Aorta (tissue), 5 donors: ENCODE results near the gene CREB5. TPM values are rescaled to one million over a fixed set of nuclear protein-coding genes. Genes with fewer than 3 reads are reported as not detected.
"Not testable (repeated sequence)": the region's sequence is repeated elsewhere in the genome, so short reads cannot be mapped to it uniquely, and the experiment has no call there.

Source experiments
- ATAC-seq: fragments of 200-7000 bp; cut with Tn5 transposase; one replicate; pipeline ENCODE4 v1.9.1; 2022; ENCODE audit warnings: moderate library complexity; ENCODE audit not compliant: low FRiP score
- DNase-seq, 2 donors: peaks; one replicate each; pipeline ENCODE4 v3.0.0-alpha.2; 2020
- H3K27ac ChIP-seq, 2 donors: one replicate each; pipeline ENCODE4 v1.5.1; 2013; ENCODE audit warnings: low read length in 2 of 2, mild to moderate bottlenecking in 2 of 2, moderate library complexity in 2 of 2, control low read depth in 1 of 2, inconsistent platforms in 1 of 2, low read depth in 1 of 2
- H3K27me3 ChIP-seq, 2 donors: one replicate each; pipeline ENCODE4 v1.6.1; 2013; ENCODE audit warnings: control low read depth in 1 of 2, low read length in 1 of 2, mild to moderate bottlenecking in 1 of 2, moderate library complexity in 1 of 2; ENCODE audit not compliant: insufficient read depth in 2 of 2, control insufficient read depth in 1 of 2
- H3K36me3 ChIP-seq, 2 donors: one replicate each; pipeline ENCODE4 v1.6.1; 2013; ENCODE audit warnings: control low read depth in 1 of 2, low read length in 1 of 2, mild to moderate bottlenecking in 1 of 2; ENCODE audit not compliant: insufficient read depth in 2 of 2, control insufficient read depth in 1 of 2
- H3K4me1 ChIP-seq, 2 donors: one replicate each; pipeline ENCODE4 v1.6.1; 2013; ENCODE audit warnings: low read length in 2 of 2, control low read depth in 1 of 2, mild to moderate bottlenecking in 1 of 2, moderate library complexity in 1 of 2; ENCODE audit not compliant: insufficient read depth in 2 of 2, control insufficient read depth in 1 of 2
- H3K4me3 ChIP-seq, 2 donors: one replicate each; pipeline ENCODE4 v1.5.1; 2013; ENCODE audit warnings: low read length in 2 of 2, control low read depth in 1 of 2, mild to moderate bottlenecking in 1 of 2
- H3K9me3 ChIP-seq: one replicate; pipeline ENCODE4 v1.6.1; 2013; ENCODE audit warnings: mild to moderate bottlenecking, low read length; ENCODE audit not compliant: control insufficient read depth
- WGBS, 2 donors: extraction: QIAGEN DNeasy Blood & Tissue Kit; methylation state at CpG; one replicate each; pipeline ENCODE4 v1.1.7; 2013; 5-methylcytosine and 5-hydroxymethylcytosine counted together
- intact Hi-C, 2 donors: fragments of 100-400 bp; cut with DNase I; formaldehyde crosslinking; loops; one replicate each; pipeline versions ENCODE4 v1.14.2 to v1.15.0; 2022
- polyA plus RNA-seq, 2 donors: library from polyadenylated mRNA; stranded (reverse); fragments of 200-250 nt; gene quantifications; one replicate each; pipeline ENCODE4 v1.2.3, GENCODE V29; 2013
- total RNA-seq, 2 donors: library from RNA; stranded (reverse); fragmentation: NEBNext Ultra II Directional; extraction: Animal tissue kit (Norgen Biotek cat#: 25700); gene quantifications; one replicate each; pipeline ENCODE4 v1.2.1, GENCODE V29; 2021
- donor health status: healthy with polysubstance abuse.
- donor health status: Bipolar disorder and iron deficiency.
- donor health status: DM: no; HTN: no; CAD: no.
- donor health status: DM: no; HTN: no; CAD: no.
- donor health status: DM: yes; HTN: yes; CAD: no.

Gene CREB5
- total and polyA plus RNA-seq, 4 donors: 2.6 to 57.1 (median 17.9) TPM

DNA sequence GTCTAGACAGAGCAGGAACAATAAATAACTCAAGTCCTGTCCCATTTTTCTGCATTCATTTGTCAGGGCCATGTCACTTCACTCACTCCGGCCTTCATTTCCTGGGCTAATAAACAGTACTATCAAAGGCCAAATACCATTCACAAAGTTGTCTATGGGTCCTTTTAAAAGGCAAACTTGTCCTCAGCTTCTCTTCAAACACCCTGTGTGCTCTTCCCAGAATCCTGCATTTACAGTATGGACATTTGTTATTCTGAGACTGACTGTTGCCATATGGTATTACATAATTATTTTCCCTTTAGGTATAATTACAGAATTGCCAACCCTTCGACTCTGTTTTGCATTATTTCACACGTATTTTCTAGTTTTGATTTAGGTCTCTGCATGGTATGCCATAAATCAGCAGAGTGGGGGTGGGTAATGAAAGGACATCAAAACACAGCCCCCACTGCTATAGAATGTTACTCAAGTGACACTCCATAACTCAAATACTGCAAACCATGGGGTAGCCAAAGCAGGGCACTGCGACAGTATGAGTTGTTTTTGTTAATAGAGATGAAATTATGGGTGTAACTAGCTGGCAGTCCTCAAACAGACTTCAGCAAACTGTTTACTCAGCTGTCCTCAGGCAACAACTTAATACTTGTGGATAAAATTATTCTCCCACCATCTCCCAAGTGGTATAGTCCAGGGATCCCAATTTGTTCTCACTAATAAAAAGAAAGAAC, 362.1 kb downstream of the CREB5 start:
- Histone ChIP-seq H3K27me3 (no peaks in the 10 kb centered on the region), H3K36me3 (no peaks in the 10 kb centered on the region), H3K9me3 (no peaks in the 10 kb centered on the region), H3K27ac (no peak overlapping the region), H3K4me1 (peaks cover 0 to 4% of the 10 kb centered on the region in 2 donors), H3K4me3 (no peak overlapping the region)
- ATAC-seq (no peak), DNase-seq (no peak)
- WGBS, 2 donors: 30 to 42% methylated on average over 4 of the region's 4 CpGs
- intact Hi-C loops: no loop called here

DNA sequence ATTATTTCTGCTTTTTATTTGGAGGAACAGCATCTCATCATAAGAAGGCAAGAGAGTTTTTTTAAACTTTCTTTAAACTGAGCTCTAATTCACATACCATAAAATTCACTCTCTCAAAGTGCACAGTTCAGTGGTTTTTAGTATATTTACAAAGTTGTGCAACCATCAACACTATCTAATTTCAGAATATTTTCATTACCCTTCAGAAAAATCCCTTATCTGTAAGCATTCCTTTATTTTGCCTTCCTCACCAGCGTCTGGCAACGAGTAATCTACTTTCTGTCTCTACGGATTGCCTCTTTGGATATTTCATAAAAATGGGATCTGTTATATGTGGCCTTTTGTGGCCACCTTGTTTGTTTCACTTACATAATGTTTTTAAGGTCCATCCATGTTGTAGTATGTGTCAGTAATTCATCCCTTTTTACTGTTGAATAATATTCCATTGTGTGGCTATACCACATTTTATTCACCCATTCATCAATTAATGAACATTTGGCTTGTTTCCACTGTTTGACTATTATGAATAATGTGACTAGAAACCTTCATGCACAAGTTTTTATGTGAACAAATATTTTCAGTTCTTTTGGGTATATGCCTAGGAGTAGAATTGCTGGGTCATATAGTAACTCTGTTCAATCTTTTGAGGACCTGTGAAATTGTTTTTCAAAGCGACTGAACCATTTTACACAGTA, 364.3 kb downstream of the CREB5 start:
- no peak for ATAC-seq
- WGBS, 2 donors: 93% methylated on average over 4 of the region's 4 CpGs
- intact Hi-C loops: no loop called here

DNA sequence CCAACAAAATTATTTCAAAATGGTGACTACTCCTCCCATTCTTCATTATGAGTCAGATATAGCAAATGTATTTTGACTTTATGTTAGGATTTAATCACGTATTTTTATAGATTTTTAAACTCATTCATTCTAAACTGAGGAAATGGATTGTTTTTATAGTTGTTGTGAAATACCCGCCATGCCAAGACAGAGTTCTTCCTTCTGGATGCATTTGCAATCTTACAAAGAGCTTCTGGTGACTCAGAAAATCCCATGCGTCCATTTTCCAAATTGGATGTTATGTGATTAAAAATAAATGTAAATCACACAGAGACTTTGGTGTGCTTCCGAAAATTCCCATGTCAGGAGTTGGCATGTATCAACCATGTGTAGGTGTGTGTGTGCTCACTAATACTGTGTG, 366.5 kb downstream of the CREB5 start:
- no peak for DNase-seq
- 44 to 51% methylated on average over 4 of the region's 4 CpGs for WGBS, 2 donors
- H3K4me1 ChIP-seq: peaks cover 0 to 9% of the 10 kb centered on the region in 2 donors

More for the DNA sequence above, 364.3 kb downstream of the CREB5 start:
- peaks cover 0 to 6% of the 10 kb centered on the region in 2 donors for H3K4me1 ChIP-seq
- H3K36me3 ChIP-seq: no peaks in the 10 kb centered on the region
- H3K4me3 ChIP-seq: no peak overlapping the region
- no peaks in the 10 kb centered on the region for H3K9me3 ChIP-seq
- H3K27me3 ChIP-seq: no peaks in the 10 kb centered on the region
- no peak for DNase-seq
- H3K27ac ChIP-seq: no peak overlapping the region

DNA sequence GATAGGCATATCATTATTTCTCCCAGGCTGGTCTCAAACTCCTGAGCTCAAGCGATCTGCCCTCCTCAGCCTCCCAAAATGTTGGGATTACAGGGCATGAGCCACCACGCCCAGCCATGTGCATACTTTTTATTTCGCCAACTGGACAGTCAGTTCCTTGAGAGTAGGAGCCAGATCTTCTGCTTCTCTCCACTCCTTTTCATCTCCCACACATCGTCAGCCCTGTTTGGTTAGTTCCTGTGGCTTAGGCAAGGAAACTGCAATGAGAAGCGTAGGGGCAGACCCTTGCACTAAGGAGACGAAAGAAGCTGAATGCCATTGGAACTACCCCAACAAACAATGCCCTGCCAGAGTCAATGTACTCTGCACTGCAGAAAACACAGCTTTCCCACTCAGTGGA, 367.6 kb downstream of the CREB5 start:
- no peaks in the 10 kb centered on the region for H3K36me3 ChIP-seq
- no peak overlapping the region for H3K4me3 ChIP-seq
- no peak for ATAC-seq
- H3K9me3 ChIP-seq: no peaks in the 10 kb centered on the region
- WGBS, 2 donors: 42 to 60% methylated on average over 6 of the region's 6 CpGs
- intact Hi-C loops: no loop called here
- peaks cover 0 to 5% of the 10 kb centered on the region in 2 donors for H3K4me1 ChIP-seq
- H3K27me3 ChIP-seq: no peaks in the 10 kb centered on the region
- DNase-seq: no peak
- H3K27ac ChIP-seq: no peak overlapping the region

More for the DNA sequence above, 366.5 kb downstream of the CREB5 start:
- Histone ChIP-seq H3K27me3 (no peaks in the 10 kb centered on the region), H3K27ac (no peak overlapping the region), H3K9me3 (no peaks in the 10 kb centered on the region), H3K36me3 (no peaks in the 10 kb centered on the region), H3K4me3 (no peak overlapping the region)
- intact Hi-C loops: no loop called here
- ATAC-seq: no peak

DNA sequence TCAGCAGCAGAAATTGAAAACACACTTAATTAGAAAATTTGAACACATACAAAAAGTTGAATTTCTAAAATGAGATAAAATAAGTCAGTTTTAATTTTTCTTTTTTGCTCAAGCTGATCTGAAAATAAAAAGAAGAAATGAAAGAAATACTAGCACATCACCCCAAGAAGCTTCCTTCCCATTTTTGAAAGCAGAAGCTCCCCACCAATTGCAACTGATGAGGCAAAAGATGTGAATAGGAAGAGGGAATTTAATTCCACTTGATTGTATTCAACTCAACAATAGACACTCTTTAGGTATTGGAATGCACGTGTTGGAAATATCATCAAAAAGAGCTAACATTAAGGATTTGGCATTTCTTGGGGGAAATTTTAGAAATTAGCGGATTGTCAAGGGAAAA, 370.0 kb downstream of the CREB5 start:
- 90 to 95% methylated on average over 2 of the region's 2 CpGs for WGBS, 2 donors
- Histone ChIP-seq H3K36me3 (no peaks in the 10 kb centered on the region), H3K27me3 (no peaks in the 10 kb centered on the region), H3K4me3 (no peak overlapping the region), H3K9me3 (no peaks in the 10 kb centered on the region), H3K4me1 (peaks cover 0 to 5% of the 10 kb centered on the region in 2 donors), H3K27ac (no peak overlapping the region)
- ATAC-seq (no peak), DNase-seq (no peak)
- intact Hi-C loops: no loop called here

DNA sequence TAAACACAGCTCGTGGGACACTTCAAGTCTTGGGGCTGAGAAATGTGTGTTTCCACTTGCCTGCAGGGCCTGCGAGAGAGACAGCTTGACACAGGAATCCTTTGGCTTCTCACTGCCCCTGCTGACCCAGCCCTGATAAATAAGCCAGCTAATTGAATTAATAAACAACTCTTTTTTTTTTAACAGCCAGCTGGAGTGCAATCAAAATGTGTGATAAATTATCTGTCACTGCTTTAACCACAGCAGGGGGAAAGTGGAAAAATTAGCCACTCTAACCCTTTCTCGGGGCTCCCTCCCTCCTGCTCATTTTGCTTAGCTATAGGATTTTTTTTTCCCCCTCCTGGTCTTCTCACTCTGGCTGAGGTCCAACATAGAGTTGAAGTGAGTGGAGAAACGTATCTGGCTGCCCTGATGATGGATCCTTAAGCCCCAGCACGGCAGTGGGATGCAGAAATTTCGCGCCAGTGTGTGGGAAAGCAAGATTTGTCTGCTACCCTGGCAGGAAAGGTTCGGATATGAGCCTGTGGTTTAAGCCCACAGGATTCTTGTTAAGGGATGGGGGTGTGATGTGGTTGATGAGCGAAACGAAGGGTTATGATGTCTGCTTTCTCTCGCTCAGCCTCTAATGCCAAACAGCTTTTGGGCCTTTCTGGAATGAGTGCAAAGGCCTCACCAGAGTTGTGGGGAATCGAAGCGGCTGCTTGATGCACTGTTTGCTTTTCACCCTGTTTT, 372.0 kb downstream of the CREB5 start:
- no peak overlapping the region for H3K27ac ChIP-seq

DNA sequence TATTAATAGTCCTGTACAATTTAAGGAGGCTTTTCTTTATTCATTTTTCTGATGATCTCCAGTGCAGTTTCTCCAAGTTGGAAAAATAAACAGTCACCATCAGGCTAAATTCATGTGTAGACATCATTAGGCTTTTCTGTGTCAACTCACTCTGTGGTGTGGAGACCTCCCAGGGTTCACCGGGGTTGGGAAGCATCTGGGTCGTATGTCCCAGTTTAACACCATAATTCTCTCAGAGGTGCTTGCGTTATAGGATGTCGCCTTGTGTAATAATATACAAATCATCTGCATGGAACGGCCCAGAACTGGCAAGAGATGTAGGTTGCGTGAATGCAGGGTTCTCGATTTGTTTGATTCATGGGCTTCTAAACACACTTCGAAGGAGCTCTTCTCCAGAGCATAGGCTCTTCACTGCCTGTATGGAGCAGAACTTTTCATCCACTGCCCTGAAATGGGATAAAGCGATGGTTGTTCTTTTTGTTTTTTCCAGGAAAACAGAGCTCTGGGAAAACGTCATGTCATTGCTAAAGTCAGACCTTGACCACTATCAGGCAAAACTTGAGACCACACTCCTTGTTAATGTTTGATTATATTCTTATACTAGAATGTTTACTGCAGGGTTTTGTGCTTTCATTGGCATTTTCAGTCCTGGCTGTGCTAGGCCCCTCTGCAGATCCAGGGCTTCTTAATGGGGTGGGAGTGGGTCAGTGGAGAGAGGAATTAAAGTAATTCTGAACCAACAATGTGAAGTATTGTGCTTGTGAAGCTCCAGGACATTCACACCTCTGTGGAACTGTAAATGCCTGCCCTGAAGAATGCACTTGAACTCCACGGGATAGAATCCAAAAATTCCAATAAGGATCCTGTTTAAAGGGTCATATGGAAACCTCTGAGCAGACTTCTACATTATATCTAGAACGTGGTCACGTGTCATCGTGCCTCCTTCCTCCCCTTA, 373.0 kb downstream of the CREB5 start:
- Histone ChIP-seq H3K27ac (no peak overlapping the region), H3K36me3 (no peaks in the 10 kb centered on the region), H3K4me1 (peaks cover 0 to 3% of the 10 kb centered on the region in 2 donors), H3K9me3 (no peaks in the 10 kb centered on the region), H3K27me3 (no peaks in the 10 kb centered on the region), H3K4me3 (no peak overlapping the region)
- no peak for DNase-seq
- no peak for ATAC-seq
- intact Hi-C loops: no loop called here
- 89 to 93% methylated on average over 14 of the region's 14 CpGs for WGBS, 2 donors

More for the DNA sequence above, 372.0 kb downstream of the CREB5 start:
- Histone ChIP-seq H3K4me1 (peaks cover 0 to 5% of the 10 kb centered on the region in 2 donors), H3K9me3 (no peaks in the 10 kb centered on the region), H3K4me3 (no peak overlapping the region), H3K36me3 (no peaks in the 10 kb centered on the region), H3K27me3 (no peaks in the 10 kb centered on the region)
- intact Hi-C loops: no loop called here
- WGBS, 2 donors: 71 to 80% methylated on average over 13 of the region's 13 CpGs
- ATAC-seq (no peak), DNase-seq (no peak)

DNA sequence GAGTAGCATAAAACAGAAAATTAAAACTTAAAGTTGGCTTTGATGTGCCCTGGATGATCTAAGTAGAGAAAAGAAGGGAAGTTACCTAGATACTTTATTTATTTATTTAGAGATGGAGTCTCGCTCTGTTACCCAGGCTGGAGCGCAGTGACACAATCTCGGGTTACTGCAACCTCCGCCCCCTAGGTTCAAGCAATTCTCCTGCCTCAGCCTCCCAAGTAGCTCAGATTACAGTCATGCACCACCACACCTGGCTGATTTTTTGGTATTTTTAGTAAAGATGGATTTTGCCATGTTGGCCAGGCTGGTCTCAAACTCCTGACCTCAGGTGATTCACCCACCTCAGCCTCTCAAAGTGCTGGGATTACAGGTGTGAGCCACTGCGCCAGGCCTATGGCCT, 373.8 kb downstream of the CREB5 start:
- H3K9me3 ChIP-seq, H3K4me1 ChIP-seq, H3K27ac ChIP-seq, intact Hi-C loops, ATAC-seq, H3K27me3 ChIP-seq, H3K4me3 ChIP-seq, H3K36me3 ChIP-seq, DNase-seq: not testable (repeated sequence)
- 98% methylated on average over 5 of the region's 5 CpGs for WGBS, 2 donors
